CD14-positive monocyte (primary cell): ENCODE data around the gene KAT5. TPM values are rescaled to one million over a fixed set of nuclear protein-coding genes. Genes with fewer than 3 reads are reported as not detected.
A peak's percentile ranks its signal among the peaks of the same experiment; 100 is the strongest.

Experiments used
- DNase-seq, 3 donors: peaks; one replicate each; pipeline ENCODE4 v3.0.0-alpha.2; 2011 to 2022
- H2AFZ ChIP-seq: 2 replicates; pipeline ENCODE4 v1.6.0; 2012; ENCODE audit warnings: mild to moderate bottlenecking, low read depth, low read length, inconsistent platforms; ENCODE audit not compliant: insufficient read depth, poor library complexity, severe bottlenecking
- H3K27ac ChIP-seq, 2 donors: 1 replicate in 1 of 2; 2 replicates in 1 of 2; pipeline ENCODE4 v1.5.1; 2012 to 2013; ENCODE audit warnings: low read length in 2 of 2, control low read depth in 1 of 2, inconsistent platforms in 1 of 2, low read depth in 1 of 2, mild to moderate bottlenecking in 1 of 2
- H3K27me3 ChIP-seq, 2 donors: one replicate each; pipeline versions ENCODE4 v1.6.0 to v1.6.1; 2011 to 2013; ENCODE audit warnings: low read length in 2 of 2; ENCODE audit not compliant: control insufficient read depth in 2 of 2, insufficient read depth in 2 of 2
- H3K36me3 ChIP-seq, 2 donors: replicated peaks in 1 of 2; 1 replicate in 1 of 2; 2 replicates in 1 of 2; pipeline versions ENCODE4 v1.5.1 to v1.6.1; 2012 to 2013; ENCODE audit warnings: low read length in 2 of 2, control low read depth in 1 of 2, inconsistent platforms in 1 of 2, mild to moderate bottlenecking in 1 of 2; ENCODE audit not compliant: insufficient read depth in 2 of 2, control insufficient read depth in 1 of 2
- H3K4me1 ChIP-seq, 2 donors: 1 replicate in 1 of 2; 2 replicates in 1 of 2; pipeline versions ENCODE4 v1.5.1 to v1.6.1; 2012 to 2013; ENCODE audit warnings: low read length in 2 of 2, control low read depth in 1 of 2, inconsistent platforms in 1 of 2, mild to moderate bottlenecking in 1 of 2, moderate library complexity in 1 of 2; ENCODE audit not compliant: insufficient read depth in 2 of 2, control insufficient read depth in 1 of 2
- H3K4me2 ChIP-seq: replicated peaks from 2 replicates; pipeline ENCODE3; 2012; ENCODE audit warnings: low read length, moderate library complexity, mild to moderate bottlenecking; ENCODE audit not compliant: poor library complexity, severe bottlenecking; ENCODE audit errors: extremely low read depth
- H3K4me3 ChIP-seq, 3 experiments: fragments of 200-600 bp in 1 of 3; sonication (generic) in 1 of 3; replicated peaks in 1 of 3; 1 replicate in 2 of 3; 2 replicates in 1 of 3; pipeline ENCODE4 v1.5.1; 2011 to 2013; ENCODE audit warnings: low read length in 3 of 3, mild to moderate bottlenecking in 3 of 3, control low read depth in 2 of 3, low read depth in 2 of 3, inconsistent platforms in 1 of 3, moderate library complexity in 1 of 3
- H3K79me2 ChIP-seq: 2 replicates; pipeline ENCODE4 v1.6.0; 2012; ENCODE audit warnings: mild to moderate bottlenecking, control low read depth, inconsistent platforms, low read length, moderate library complexity; ENCODE audit not compliant: insufficient read depth
- H3K9ac ChIP-seq: 2 replicates; pipeline ENCODE4 v1.6.0; 2017; ENCODE audit warnings: low read length, mild to moderate bottlenecking; ENCODE audit not compliant: insufficient read depth, poor library complexity, severe bottlenecking
- H3K9me3 ChIP-seq, 2 donors: replicated peaks in 1 of 2; 1 replicate in 1 of 2; 2 replicates in 1 of 2; pipeline versions ENCODE4 v1.5.1 to v1.6.1; 2012 to 2013; ENCODE audit warnings: low read length in 2 of 2, control low read depth in 1 of 2; ENCODE audit not compliant: control insufficient read depth in 1 of 2, insufficient read depth in 1 of 2
- H4K20me1 ChIP-seq: 2 replicates; pipeline ENCODE4 v1.6.0; 2012; ENCODE audit warnings: mild to moderate bottlenecking, low read length, control low read depth, moderate library complexity; ENCODE audit not compliant: insufficient read depth
- H3K27ac Mint-ChIP-seq, 7 donors: one replicate each; pipeline ENCODE4 v1.8.0; 2020; ENCODE audit warnings: mild to moderate bottlenecking in 7 of 7, mixed read lengths in 7 of 7, moderate library complexity in 6 of 7, inconsistent platforms in 2 of 7
- H3K27me3 Mint-ChIP-seq, 3 donors: one replicate each; pipeline ENCODE4 v1.8.0; 2021 to 2022; ENCODE audit warnings: low read depth in 3 of 3, mild to moderate bottlenecking in 3 of 3, mixed read lengths in 3 of 3, moderate library complexity in 3 of 3, inconsistent platforms in 1 of 3
- H3K36me3 Mint-ChIP-seq, 2 donors: one replicate each; pipeline ENCODE4 v1.8.0; 2020; ENCODE audit warnings: mixed read lengths in 2 of 2, inconsistent platforms in 1 of 2, mild to moderate bottlenecking in 1 of 2
- H3K4me1 Mint-ChIP-seq: one replicate; pipeline ENCODE4 v1.8.0; 2020; ENCODE audit warnings: mild to moderate bottlenecking, mixed read lengths
- H3K4me3 Mint-ChIP-seq, 2 donors: one replicate each; pipeline ENCODE4 v1.8.0; 2020; ENCODE audit warnings: mild to moderate bottlenecking in 2 of 2, mixed read lengths in 2 of 2, moderate library complexity in 1 of 2
- H3K9me3 Mint-ChIP-seq, 7 donors: one replicate each; pipeline ENCODE4 v1.8.0; 2020 to 2022; ENCODE audit warnings: mixed read lengths in 7 of 7, mild to moderate bottlenecking in 6 of 7, moderate library complexity in 6 of 7, inconsistent platforms in 2 of 7
- WGBS: methylation state at CpG from one replicate; pipeline ENCODE4 v1.1.5; 2013; ENCODE audit warnings: missing lambda C conversion rate; ENCODE audit not compliant: insufficient coverage; 5-methylcytosine and 5-hydroxymethylcytosine counted together
- intact Hi-C, 2 donors: fragments of 100-400 bp; cut with micrococcal nuclease; formaldehyde crosslinking; loops; one replicate each; pipeline versions ENCODE4 v1.15.0 to v1.15.1; 2023
- polyA plus RNA-seq, 3 donors: library from polyadenylated mRNA; depleted of rRNA in 1 of 3; unstranded in 2 of 3; stranded (reverse) in 1 of 3; fragments of 300-500 nt in 2 of 3; fragments of >200 nt in 1 of 3; fragmentation: Illumina TruSeq in 2 of 3; gene quantifications; 1 replicate in 2 of 3; 2 replicates in 1 of 3; pipeline ENCODE4 v1.2.3, GENCODE V29; 2012 to 2021
- TF ChIP-seq, protein P1 (sequence below): fragments of 200-600 bp; IDR thresholded peaks from one replicate; pipeline ENCODE4 v1.8.0; 2022; ENCODE audit warnings: antibody characterized with exemption, mild to moderate bottlenecking

KAT5 gene
- polyA plus RNA-seq, 3 donors = 32.5 to 48.7 (median 33.1) TPM

DNA sequence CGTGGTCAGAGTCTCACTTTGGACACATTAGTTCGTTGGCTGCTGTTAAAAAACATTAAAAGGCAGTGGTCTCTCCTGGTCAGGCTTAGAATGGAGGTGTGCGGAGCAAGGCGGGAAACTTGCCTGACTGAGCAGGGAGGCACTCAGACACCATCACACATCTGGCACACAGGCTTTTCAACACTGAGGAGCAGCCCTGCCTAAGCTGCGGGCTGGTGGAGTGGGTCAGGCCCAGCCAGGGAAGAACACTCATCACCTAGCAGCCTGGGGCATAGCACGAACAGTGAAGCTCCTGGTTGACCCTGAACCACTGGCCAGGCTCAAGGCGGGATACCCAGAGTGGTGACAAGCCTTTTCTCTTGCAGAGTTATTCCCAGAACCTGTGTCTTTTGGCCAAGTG lies 4.2 kb downstream of the KAT5 start:
- no peaks in the 10 kb centered on the region for H3K9me3 Mint-ChIP-seq
- H3K27me3 Mint-ChIP-seq = peaks cover 0 to 4% (median 0%) of the 10 kb centered on the region in 3 donors
- Histone ChIP-seq H3K9me3 (no peaks in the 10 kb centered on the region), H3K4me2 (no peak overlapping the region), H4K20me1 (peaks cover 64% of the 10 kb centered on the region), H3K36me3 (peaks cover 59 to 64% of the 10 kb centered on the region in 2 donors), H3K79me2 (peaks cover 65% of the 10 kb centered on the region), H3K27ac (no peak overlapping the region), H3K27me3 (no peaks in the 10 kb centered on the region), H3K4me1 (peaks cover 29 to 43% of the 10 kb centered on the region in 2 donors), H3K4me3 (no peak overlapping the region), H2AFZ (no peak overlapping the region), H3K9ac (no peak overlapping the region)
- intact Hi-C loops = loop anchor here in 1 of 2 donors (5.0 kb wide), 1 partner anchor 66 kb away; the partner anchor contains the start of gene AP5B1
- TF ChIP-seq, protein P1, sequence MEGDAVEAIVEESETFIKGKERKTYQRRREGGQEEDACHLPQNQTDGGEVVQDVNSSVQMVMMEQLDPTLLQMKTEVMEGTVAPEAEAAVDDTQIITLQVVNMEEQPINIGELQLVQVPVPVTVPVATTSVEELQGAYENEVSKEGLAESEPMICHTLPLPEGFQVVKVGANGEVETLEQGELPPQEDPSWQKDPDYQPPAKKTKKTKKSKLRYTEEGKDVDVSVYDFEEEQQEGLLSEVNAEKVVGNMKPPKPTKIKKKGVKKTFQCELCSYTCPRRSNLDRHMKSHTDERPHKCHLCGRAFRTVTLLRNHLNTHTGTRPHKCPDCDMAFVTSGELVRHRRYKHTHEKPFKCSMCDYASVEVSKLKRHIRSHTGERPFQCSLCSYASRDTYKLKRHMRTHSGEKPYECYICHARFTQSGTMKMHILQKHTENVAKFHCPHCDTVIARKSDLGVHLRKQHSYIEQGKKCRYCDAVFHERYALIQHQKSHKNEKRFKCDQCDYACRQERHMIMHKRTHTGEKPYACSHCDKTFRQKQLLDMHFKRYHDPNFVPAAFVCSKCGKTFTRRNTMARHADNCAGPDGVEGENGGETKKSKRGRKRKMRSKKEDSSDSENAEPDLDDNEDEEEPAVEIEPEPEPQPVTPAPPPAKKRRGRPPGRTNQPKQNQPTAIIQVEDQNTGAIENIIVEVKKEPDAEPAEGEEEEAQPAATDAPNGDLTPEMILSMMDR = no peak
- DNase-seq = no peak
- WGBS = 95% methylated on average over 7 of the region's 7 CpGs
- no peak overlapping the region for H3K4me3 Mint-ChIP-seq
- H3K36me3 Mint-ChIP-seq = peaks cover 59 to 68% of the 10 kb centered on the region in 2 donors
- peak overlapping the region in 3 of 7 donors; percentile 7 to 79 (median 41) for H3K27ac Mint-ChIP-seq
- peaks cover 45% of the 10 kb centered on the region for H3K4me1 Mint-ChIP-seq

DNA sequence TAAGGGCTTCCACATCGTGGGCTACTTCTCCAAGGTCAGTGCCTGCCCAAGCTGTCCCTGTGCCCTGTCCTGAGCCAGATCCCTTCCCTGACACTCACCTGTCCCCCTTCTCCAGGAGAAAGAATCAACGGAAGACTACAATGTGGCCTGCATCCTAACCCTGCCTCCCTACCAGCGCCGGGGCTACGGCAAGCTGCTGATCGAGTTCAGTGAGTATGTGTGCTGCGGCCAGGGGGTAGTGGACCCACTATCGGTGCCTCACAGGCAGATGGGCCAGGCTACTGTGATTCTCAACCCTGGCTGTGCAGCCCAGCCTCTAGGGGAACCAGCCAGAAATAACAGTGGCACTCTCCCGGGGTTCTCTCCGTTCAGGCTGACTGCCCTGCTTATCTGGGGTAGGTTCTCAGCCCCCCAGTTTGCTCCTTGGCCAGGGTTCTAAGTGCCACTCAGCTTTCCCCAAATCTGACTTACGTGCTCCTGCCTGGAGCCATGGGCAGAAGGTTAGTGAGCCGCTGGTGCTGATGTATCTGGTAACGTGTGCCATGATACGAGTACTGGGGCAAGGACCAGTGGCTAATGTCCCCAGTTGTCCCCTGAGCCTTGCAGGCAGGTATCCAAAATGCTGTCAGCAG lies 4.8 kb downstream of the KAT5 start:
- Histone ChIP-seq H3K4me1 (peaks cover 27 to 40% of the 10 kb centered on the region in 2 donors), H3K27me3 (no peaks in the 10 kb centered on the region), H3K4me3 (no peak overlapping the region), H3K9ac (no peak overlapping the region), H3K9me3 (no peaks in the 10 kb centered on the region), H3K27ac (no peak overlapping the region), H3K36me3 (peaks cover 59 to 64% of the 10 kb centered on the region in 2 donors), H2AFZ (no peak overlapping the region), H3K4me2 (no peak overlapping the region), H3K79me2 (peaks cover 65% of the 10 kb centered on the region), H4K20me1 (peaks cover 64% of the 10 kb centered on the region)
- Mint-ChIP-seq H3K36me3 (peaks cover 59 to 68% of the 10 kb centered on the region in 2 donors), H3K4me3 (no peak overlapping the region), H3K9me3 (no peaks in the 10 kb centered on the region), H3K27ac (peak overlapping the region in 3 of 7 donors; percentile 40 to 79 (median 53)), H3K4me1 (peaks cover 44% of the 10 kb centered on the region), H3K27me3 (peaks cover 0 to 4% (median 0%) of the 10 kb centered on the region in 3 donors)
- TF ChIP-seq, protein P1 = no peak
- DNase-seq = no peak
- intact Hi-C loops = loop anchor here in 1 of 2 donors (5.0 kb wide), 1 partner anchor 65 kb away; the partner anchor contains the start of gene AP5B1
- WGBS = 97% methylated on average over 14 of the region's 14 CpGs
